ENCODE results near the gene TRIM7.

Gene TRIM7

DNA sequence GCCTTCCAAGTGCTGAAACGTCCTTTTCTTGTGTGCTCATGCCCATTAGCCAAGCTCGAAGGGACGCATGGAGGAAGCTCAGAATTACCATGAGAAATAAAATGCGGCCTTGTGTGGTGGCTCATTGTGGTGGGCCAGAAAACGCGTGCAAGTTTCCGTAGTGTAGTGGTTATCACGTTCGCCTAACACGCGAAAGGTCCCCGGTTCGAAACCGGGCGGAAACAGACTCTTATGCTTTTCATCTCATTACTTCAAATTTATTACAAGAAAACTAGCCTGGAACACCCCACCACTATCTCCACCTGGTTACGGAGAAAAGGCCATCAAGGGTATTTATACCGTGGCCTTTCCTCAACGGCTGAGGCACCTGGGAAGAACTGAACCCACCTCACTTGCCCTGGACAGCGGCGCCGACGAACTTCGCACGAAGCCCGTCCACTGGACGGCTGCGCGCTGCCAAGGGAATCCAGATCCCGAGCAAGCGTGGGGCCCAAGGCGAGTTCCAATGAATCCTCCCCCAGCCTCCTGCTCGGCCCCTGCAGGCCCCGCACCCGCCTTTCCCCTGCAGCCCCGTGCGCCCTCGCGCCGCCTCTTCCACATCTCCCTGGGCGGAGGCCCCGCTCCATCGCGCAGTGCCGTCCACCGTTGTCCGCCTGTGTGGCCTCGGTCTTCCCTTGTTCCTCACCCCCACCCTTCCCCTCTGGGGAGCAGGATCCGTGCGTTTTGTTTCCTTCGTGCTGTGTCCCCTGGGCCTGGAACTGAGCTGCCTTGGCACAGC is 35.3 kb downstream of the TRIM7 start:
- DNase-seq, result peak; percentile 53

DNA sequence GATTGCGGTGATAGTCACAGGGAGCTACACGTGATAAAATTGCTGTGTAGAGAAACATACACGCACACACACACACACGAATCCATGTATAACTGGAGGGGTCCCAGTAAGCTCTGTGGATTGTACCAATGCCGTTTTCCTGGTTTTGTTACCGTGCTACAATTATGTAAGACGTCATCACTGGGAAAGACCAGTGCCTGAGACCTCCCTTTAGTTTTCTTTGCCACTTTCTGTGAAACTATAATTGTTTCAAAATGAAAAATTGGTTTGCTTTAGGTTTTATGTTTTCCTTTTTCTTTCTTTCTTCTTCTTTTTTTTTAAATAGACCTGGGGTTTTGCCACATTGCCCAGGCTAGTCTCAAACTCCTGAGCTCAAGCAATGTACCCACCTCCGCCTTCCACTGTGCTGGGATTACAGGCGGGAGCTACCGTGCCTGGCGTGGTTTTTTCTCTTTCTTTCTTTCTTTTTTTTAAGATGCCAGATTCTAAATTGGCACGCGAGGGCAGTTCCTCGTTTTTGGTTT is 36.3 kb downstream of the TRIM7 start:
- DNase-seq, result no peak

DNA sequence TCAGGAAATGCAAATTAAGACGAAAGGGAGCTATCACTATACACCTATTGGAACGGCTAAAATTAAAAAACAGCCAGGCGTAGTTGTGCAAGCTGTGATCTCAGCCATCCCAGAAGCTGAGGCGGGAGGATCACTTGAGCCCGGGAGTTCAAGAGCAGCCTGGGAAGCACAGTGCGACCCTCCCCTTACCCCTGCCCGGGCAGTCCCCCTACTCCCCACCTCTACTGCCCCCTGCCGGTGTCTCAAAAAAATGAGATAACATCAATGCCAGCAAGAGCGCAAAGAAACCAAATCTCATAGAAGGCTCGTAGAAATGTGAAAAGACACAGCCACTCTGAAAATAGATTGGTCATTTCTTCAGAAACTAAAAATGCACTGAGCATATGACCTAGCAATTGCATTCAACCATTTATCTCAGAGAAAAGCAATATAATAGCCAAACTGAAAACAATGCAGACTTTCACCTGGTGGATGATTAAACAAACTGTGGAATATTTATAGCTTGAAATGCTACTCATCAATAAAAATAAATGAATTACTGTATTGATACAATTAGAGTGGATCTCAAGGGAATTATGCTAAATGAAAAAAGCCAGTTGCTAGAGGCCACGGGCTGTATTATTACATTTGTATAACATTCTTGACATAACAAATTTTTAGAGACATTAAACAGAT is 37.0 kb downstream of the TRIM7 start:
- peak; percentile 52 for DNase-seq

DNA sequence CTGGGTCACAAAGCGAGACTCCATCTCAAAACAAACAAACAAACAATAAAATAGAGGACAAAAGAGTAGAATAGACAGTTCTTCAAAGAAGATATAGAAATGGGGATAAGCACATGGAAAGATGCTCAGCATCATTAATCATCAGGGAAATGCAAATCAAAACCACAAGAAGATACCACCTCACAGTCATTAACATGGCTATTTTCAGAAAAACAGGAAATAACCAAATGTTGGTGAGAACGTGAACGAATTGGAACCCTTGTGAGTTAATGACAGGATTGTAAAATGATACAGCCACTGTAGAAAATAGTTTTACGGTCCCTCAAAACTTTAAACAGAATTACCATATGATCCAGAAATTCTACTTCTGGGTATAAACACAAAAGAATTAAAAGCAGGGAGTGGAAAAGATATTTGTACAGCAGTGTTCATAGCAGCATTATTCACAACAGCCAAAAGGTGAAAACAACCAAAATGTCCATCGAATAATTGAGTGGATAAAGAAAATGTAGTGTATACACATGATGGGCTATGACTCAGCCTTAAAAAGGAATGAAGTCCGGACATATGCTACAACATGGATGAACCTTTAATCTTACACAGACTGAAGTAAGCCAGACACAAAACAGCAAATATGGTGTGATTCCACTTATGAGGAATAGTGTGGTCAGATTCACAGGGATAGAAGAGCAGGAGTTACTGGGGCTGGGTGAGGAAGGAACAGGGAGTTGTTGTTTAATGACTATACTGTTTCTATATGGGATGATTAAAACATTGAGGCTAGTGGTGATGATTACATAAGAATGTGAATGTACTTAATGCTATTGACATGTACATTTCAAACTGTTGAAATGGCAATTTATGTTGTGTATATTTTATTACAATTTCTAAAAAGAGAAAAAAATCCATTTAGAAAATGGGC is 37.9 kb downstream of the TRIM7 start:
- peak; percentile 27 for DNase-seq

DNA sequence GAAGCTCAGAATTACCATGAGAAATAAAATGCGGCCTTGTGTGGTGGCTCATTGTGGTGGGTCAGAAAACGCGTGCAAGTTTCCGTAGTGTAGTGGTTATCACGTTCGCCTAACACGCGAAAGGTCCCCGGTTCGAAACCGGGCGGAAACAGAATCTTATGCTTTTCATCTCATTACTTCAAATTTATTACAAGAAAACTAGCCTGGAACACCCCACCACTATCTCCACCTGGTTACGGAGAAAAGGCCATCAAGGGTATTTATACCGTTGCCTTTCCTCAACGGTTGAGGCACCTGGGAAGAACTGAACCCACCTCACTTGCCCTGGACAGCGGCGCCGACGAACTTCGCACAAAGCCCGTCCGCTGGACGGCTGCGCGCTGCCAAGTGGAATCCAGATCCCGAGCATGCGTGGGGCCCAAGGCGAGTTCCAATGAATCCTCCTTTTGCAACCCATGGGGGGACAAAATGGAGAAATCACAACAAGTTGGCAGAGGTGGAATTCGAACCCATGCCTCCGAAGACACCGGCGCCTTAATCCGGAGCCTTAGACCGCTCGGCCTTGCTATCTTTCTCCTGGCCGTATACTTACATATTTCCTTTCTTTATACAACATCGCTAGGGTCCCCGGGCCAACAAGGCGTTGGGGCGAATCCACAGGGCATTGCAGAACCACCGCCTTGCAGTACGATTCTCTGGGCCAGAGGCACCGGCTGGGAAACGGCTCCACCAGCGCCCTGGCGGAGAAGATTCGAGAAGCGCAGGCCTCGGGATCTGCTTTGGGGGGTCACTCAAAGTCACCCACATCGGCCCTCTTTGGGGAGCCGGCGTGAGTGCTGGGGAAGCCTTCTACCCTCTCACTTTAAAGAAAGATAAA is 40.7 kb downstream of the TRIM7 start:
- DNase-seq, result peak; percentile 39

DNA sequence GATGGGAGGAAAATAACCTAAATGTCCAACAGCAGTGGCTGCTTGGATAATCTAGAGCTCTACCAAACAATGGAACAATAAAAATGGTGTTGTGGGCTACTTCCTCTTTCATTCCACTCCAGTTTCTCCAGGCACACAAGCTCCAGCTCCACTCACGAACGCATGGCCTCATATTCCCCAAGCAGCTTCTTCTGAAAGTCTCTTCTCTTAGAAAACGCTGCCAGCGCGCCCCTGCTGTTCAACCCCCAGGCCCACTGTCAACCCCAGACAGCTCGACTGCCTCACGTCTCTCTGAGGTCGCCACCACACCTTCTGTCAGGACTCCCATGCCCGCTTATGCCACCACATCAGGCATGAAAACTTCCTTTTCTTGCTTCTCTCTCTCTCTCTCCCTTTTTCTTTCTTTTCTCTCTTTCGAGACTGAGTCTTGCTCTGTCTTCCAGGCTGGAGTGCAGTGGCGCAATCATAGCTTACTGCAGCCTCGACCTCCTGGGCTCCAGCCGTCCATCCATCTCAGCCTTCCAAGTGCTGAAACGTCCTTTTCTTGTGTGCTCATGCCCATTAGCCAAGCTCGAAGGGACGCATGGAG is 41.4 kb downstream of the TRIM7 start:
- no peak for DNase-seq

DNA sequence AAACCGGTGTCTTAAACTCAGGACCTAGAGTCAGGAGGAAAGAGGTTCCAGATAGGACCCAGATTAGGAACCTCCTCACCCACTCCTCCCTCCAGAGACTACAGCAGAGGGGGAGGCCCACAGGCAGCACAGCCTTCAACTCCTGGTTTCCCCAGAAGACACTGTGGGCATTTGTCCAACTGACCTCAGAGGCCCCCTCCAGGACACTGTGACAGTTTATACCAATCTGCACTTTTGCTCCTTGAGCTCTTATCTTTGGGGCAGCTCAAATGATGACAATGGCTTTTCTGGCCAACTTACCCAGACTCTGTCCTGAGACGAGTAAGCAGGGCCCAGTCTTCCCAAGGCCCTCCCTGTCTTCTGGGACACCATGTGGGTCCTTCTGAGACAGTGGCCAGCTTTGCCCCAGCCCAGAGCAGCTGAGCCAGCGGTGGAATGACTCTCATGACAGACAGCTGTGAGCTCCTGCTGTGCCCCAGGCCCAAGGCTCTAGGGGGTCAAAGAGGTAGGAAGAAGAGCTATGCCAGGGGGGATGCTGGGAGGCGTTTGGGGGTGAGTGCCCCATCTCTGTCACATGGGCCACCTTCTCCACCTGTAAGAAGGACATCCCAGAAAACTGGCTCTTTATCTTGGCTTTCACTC is 43.3 kb downstream of the TRIM7 start:
- DNase-seq, result no peak

DNA sequence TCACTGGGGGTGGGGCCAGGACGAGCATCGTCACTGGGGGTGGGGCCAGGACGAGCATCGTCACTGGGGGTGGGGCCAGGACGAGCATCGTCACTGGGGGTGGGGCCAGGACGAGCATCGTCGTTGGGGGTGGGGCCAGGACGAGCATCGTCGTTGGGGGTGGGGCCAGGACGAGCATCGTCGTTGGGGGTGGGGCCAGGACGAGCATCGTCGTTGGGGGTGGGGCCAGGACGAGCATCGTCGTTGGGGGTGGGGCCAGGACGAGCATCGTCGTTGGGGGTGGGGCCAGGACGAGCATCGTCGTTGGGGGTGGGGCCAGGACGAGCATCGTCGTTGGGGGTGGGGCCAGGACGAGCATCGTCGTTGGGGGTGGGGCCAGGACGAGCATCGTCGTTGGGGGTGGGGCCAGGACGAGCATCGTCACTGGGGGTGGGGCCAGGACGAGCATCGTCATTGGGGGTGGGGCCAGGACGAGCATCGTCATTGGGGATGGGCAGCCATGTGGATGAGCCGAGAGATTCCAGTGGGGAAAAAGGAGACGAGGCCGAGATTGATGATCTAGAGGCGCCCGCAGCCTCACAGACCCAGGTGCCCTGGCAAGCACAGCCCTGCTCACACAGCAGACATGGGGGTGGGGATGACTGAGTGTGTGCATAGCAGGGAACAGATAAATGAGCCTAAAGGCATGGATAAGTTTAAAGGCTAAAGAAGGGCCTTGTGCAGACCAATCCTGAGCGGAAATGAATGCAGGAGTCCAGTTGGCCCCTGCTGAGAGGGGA is 44.1 kb downstream of the TRIM7 start:
- DNase-seq, result peak; percentile 38

DNA sequence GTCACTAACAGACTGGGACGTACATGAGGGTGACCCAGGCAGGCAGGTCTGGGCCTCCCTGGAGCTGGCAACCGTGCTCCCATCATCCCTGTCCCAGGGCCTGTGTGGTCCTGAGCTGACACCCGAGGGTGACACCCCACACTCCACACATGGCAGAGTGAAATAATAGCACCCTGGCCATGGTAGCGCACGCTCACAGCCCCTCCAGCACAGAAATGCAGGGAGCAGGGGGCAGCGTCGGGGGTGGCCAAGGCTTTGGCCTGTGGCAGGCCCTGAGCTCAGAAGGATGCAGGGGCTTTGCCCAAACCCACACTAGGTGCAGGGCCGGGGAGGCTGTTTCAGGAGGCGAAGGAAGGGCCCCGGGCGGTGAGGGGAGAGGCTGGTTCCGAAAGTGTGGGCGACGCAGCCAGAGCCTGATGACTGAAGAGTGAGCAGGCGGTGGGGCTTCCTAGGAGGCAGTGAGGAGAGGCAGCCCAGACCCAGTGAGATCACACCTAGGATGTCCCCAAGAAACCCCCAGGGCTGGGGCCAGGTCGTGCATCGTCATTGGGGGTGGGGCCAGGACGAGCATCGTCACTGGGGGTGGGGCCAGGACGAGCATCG is 44.7 kb downstream of the TRIM7 start:
- peak; percentile 9 for DNase-seq

DNA sequence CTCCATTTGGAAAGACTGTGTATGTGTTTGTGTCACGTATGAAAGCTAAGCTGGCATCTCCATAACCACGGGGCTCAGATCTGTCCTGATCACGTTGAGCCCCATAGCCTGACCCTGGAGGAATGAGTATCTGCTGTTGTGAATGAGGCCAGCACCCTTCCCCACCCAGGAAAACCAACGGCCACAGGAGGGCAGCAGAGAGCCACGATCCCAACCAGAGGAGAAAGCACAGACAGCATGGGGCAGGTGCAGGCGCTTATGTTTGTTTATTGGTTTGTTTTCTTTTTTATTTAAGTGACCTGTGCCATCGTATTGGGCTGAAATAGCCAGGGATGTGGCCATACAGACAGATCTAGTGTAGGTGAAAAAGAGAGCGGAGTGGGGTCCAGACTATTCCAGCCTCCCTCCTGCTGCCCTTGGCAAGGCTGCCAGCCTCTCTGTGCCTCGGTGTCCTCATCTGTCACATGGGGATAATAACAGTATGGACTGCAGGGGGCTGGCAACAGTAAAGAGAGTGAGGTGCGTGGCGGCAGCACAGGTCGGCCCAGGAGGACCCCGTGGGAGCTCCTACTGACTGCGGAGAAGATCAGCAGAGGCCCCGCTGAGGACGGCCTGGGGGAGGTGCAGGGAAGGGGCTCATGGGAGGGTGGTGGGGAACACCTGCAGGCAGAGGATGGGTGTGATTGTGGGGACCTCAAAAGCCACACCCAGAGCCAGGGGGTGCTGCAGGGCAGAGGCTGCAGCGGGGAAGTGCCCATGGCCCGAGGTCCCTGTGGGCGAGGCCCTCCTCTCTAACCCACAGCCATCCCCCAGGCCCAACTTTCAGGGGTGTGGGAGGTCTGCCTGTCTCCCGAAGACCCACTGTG is 45.5 kb downstream of the TRIM7 start:
- DNase-seq, result peak; percentile 48

DNA sequence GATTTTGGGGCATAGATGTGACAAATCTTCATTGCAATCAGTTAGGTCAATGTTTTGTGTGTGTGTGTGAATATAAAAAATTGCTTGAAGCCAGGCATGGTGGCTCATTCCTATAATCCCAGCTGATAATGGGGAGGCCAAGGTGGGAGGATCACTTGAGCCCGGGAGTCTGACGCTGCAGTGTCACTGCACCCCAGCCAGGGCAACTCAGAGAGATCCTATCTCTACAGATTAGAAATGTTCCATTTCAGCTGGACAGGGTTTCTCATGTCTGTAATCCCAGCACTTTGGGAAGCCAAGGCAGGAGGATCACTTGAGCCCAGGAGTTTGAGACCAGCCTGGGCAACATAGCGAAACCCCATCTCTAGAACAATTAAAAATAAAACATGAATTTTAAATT is 46.1 kb downstream of the TRIM7 start:
- no peak for DNase-seq

DNA sequence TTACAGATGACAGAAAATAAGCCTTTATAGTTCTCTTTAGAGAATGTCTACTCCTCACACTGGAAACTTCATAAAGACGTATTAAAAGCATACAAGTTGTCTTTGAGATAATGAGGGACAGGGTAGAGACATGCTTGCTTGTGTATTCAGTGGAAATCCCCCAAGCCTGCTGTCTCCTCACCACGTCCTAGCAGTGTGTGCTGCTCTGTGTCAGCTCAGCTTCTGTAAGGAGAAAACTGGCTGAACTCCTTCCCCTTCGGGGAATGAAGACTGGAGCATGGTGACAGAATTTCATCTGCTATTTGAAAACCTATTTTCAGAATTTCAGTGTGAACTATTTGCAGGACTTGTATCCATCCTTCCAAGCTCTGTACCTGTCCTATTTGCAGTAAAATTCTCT is 48.2 kb downstream of the TRIM7 start:
- DNase-seq, result no peak

DNA sequence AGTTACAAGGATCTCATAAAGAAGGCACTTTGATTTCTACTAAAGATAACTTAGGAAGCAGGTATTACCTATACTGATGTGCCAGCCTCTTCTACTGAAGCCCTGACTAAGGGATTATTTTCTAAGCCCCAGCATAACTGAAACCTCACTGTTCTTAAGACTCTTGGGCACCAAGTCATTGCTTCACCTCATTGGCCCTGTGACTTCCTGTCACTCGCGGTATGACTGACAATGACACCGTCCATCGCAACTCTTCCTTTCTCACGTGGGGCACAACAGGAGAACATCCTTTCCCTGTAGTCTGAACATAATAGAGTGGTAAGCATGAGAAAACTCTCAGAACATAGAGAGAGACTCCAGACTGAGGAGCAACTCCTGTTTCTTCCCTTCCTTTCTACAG is 51.2 kb downstream of the TRIM7 start:
- DNase-seq, result no peak

DNA sequence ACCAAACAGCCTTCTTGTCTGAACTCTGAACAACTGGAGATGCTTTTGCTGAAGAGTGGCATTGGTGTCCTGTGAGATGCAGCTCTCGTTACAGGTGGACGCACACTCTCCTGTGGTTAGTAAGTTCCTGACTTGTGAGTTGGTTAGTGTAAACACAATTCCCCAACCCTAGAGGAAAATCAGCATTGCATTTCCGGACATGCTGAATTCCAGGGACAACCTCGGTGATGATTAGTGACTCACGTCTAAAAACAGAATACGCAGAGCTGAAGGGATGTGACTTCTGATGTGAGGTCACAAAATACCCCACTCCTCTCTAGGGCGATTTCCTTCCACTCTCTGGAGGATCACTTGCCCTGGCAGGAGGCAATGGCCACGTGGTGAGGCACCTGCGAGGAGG is 52.6 kb downstream of the TRIM7 start:
- no peak for DNase-seq

DNA sequence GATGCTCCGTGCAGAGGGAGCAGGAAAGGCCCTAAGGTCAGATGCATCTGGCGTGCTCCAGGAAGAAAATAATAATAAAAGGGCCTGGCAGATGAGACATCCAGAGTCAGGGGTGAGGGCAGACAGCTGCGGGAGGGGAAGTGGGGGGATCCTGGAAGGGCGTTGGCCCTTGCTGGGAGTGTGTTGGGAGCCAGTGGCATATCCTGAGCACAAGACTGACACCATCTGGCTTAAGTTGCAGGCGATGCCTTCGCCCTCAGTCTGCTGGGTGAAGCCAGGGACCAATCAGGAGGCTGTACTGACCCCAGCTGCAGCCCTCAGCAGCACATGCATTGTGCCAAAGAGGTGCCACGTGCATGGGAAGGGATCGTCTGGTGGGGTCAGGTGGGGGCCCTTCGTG is 53.9 kb downstream of the TRIM7 start:
- no peak for DNase-seq

DNA sequence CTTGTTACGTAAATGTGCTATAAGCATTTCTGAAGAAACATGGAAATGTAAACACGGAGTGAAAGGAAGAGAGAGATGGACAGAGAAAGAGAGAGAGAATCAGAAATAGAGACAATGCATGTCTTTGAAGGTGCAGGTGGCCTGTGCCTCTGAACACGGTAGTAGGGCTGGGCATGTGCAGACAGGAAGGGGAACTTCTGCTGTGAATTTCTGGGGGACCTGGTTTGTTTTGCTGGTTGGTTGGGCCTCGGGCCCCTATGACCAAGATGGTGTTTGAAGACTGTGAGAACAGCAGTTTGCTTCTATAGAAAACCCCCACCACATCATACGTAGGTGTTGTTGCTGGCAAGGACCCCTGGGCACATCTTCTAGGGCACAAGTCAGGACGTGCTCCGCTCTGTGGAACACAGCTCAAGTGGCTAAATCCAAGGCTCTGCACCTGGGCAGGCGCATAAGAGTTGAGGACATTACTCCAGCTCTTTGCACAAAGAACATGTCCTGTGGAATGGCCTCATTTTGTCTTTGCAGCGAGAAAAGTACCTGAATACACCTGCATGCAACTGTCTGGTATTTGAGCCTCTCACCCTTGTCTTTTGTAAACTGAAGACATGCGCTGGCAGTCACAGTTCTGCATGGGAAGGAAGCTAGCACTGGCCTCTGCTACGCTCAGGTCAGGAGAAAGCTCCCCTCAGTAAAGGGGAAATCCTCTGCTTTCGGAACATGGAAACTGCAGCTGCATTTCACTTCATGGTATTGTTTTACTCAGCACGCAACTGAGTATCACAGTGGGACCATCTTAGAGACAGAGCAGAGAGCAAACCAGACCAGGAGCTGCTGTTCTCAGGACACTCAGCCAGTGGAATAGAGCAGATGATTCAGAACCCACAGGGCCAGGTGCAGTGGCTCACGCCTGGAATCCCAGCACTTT is 54.9 kb downstream of the TRIM7 start:
- no peak for DNase-seq

DNA sequence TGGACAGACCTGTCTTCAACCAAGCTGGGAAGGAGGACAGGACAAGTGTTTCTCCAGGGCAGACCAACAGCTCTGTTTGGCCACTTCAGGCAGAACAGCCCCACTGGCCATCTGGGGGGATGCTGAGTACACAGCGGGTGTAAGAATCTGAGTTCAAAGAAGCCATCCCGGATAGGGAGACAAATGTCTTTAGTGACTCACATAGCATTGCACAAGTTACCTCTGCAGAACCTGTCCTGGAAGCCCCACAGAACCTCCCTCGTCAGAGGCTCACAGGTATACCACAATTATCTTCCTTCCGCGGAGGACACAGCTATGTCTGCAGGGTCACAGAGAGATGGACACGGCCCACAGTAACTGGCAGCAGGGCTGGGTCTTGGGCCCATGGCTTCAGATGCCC is 55.6 kb downstream of the TRIM7 start:
- DNase-seq, result no peak
